CD4-positive, alpha-beta T cell (primary cell): ENCODE measurements around the gene PFDN2. TPM values are rescaled to one million over a fixed set of nuclear protein-coding genes. Genes with fewer than 3 reads are reported as not detected.

ENCODE experiments used
- ATAC-seq: fragments of 200-7000 bp; cut with Tn5 transposase; one replicate; pipeline ENCODE4 v1.10.0; 2022; ENCODE audit warnings: mild to moderate bottlenecking; ENCODE audit not compliant: poor library complexity
- CTCF ChIA-PET: fragments of 350-600 bp; sonication (Branson Sonifier 250); formaldehyde crosslinking; loops from one replicate; lab custom pipeline; 2021; ENCODE audit warnings: antibody characterized with exemption, inconsistent platforms; lab: Charles Lee
- POLR2A ChIA-PET: fragments of 350-600 bp; sonication (Branson Sonifier 250); formaldehyde crosslinking; loops from one replicate; lab custom pipeline; 2021; ENCODE audit warnings: antibody characterized with exemption, inconsistent platforms; lab: Charles Lee
- DNase-seq, 14 experiments: peaks; one replicate each; pipeline ENCODE4 v3.0.0-alpha.2; 2013 to 2020; ENCODE audit warnings: mixed read lengths in 2 of 14
- H3K27ac ChIP-seq, 2 donors: one replicate each; pipeline versions ENCODE4 v1.5.1 to v1.7.0; 2013; ENCODE audit warnings: low read length in 2 of 2, low read depth in 1 of 2, mild to moderate bottlenecking in 1 of 2
- H3K27me3 ChIP-seq, 2 experiments: 1 replicate in 1 of 2; 2 replicates in 1 of 2; pipeline versions ENCODE4 v1.6.1 to v1.7.0; 2013; ENCODE audit warnings: low read length in 2 of 2, control low read depth in 1 of 2, mild to moderate bottlenecking in 1 of 2, moderate library complexity in 1 of 2; ENCODE audit not compliant: insufficient read depth in 2 of 2, control insufficient read depth in 1 of 2
- H3K36me3 ChIP-seq: one replicate; pipeline ENCODE4 v1.6.1; 2013; ENCODE audit warnings: low read length, control low read depth; ENCODE audit not compliant: insufficient read depth
- H3K4me1 ChIP-seq: one replicate; pipeline ENCODE4 v1.6.1; 2013; ENCODE audit warnings: low read length, control low read depth; ENCODE audit not compliant: insufficient read depth
- H3K4me3 ChIP-seq: one replicate; pipeline ENCODE4 v1.5.1; 2013; ENCODE audit warnings: mild to moderate bottlenecking, low read length, moderate library complexity
- H3K9me3 ChIP-seq, 2 experiments: 1 replicate in 1 of 2; 2 replicates in 1 of 2; pipeline versions ENCODE4 v1.6.1 to v1.7.0; 2013; ENCODE audit warnings: low read length in 2 of 2, mild to moderate bottlenecking in 2 of 2, control low read depth in 1 of 2, moderate library complexity in 1 of 2; ENCODE audit not compliant: control insufficient read depth in 1 of 2, insufficient read depth in 1 of 2
- H3K27ac Mint-ChIP-seq: one replicate; pipeline ENCODE4 v1.8.0; 2020; ENCODE audit warnings: mixed read lengths
- H3K27me3 Mint-ChIP-seq: one replicate; pipeline ENCODE4 v1.8.0; 2021; ENCODE audit warnings: mixed read lengths
- H3K36me3 Mint-ChIP-seq: one replicate; pipeline ENCODE4 v1.8.0; 2021; ENCODE audit warnings: low read depth, mixed read lengths
- H3K4me1 Mint-ChIP-seq: one replicate; pipeline ENCODE4 v1.8.0; 2021; ENCODE audit warnings: low read depth, mixed read lengths
- H3K4me3 Mint-ChIP-seq: one replicate; pipeline ENCODE4 v1.8.0; 2020; ENCODE audit warnings: mild to moderate bottlenecking, mixed read lengths
- H3K9me3 Mint-ChIP-seq: one replicate; pipeline ENCODE4 v1.8.0; 2020; ENCODE audit warnings: mixed read lengths
- intact Hi-C, 2 experiments: fragments of 100-400 bp; cut with DNase I in 1 of 2; cut with micrococcal nuclease in 1 of 2; formaldehyde crosslinking; loops; one replicate each; pipeline versions ENCODE4 v1.15.1 to v1.9.0; 2023 to 2025; cut with DNase I, micrococcal nuclease
- total RNA-seq, 174 experiments: library from RNA in 2 of 174; stranded (reverse) in 2 of 174; gene quantifications; one replicate each; pipeline ENCODE4 v1.2.3 and lab custom pipeline; 2021 to 2026
- TF ChIP-seq, protein P1 (sequence below): fragments of 200-600 bp; IDR thresholded peaks from one replicate; pipeline ENCODE4 v1.8.0; 2022; ENCODE audit warnings: antibody characterized with exemption, mild to moderate bottlenecking

The PFDN2 gene
- total RNA-seq, 2 experiments from 2014 or later = 46.2 to 57.7 TPM

DNA sequence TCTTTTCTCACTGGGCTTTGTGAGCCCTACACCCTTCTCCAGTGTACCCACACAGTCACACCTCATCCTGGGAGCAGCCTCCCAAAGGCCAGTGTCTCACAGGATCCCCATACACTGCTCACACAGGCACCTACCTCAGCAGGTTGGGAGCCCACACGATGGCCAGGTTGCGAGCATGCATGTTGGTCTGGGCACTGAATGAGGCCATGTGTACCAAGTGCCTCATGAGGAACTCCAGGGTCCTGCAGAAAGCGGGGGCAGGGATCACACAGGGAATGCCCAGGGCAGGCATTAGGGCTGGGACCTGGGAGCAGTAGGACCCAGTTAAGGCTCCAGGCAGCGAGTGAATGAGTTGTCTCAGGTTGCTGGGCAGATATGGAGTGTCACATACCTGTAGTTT, 63.6 kb downstream of the PFDN2 start:
- no peak overlapping the region for H3K27ac ChIP-seq

DNA sequence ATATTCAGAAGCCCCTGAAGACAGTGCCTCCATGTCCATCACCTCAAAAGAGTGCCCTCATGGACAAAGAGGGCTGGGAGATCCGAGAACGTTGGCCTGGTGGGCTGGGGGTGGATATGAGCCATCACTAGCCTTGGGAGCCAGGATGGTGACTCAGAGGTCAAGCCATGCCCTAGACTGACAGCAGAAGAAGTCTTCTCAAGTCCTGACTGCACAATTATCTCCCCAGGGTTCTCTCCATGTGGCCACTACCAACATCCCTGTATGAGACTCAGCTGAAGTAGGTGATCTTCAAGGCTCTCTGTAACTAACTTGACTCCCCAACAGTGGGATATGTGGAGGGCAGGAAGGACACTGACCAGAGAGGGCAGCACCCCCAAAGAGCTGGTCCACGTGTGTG, 64.9 kb downstream of the PFDN2 start:
- Mint-ChIP-seq H3K9me3 (no peaks in the 10 kb centered on the region), H3K4me1 (peaks cover 19% of the 10 kb centered on the region), H3K36me3 (peaks cover 85% of the 10 kb centered on the region), H3K27ac (peak overlapping the region; percentile 64), H3K27me3 (no peaks in the 10 kb centered on the region), H3K4me3 (no peak overlapping the region)
- POLR2A ChIA-PET = interaction anchor here (0.7 kb wide), 1 partner anchor 14 kb away, joined by 3 read pairs; the partner anchor contains the start of gene TSTD1
- CTCF ChIA-PET = no interaction called here
- TF ChIP-seq, protein P1, sequence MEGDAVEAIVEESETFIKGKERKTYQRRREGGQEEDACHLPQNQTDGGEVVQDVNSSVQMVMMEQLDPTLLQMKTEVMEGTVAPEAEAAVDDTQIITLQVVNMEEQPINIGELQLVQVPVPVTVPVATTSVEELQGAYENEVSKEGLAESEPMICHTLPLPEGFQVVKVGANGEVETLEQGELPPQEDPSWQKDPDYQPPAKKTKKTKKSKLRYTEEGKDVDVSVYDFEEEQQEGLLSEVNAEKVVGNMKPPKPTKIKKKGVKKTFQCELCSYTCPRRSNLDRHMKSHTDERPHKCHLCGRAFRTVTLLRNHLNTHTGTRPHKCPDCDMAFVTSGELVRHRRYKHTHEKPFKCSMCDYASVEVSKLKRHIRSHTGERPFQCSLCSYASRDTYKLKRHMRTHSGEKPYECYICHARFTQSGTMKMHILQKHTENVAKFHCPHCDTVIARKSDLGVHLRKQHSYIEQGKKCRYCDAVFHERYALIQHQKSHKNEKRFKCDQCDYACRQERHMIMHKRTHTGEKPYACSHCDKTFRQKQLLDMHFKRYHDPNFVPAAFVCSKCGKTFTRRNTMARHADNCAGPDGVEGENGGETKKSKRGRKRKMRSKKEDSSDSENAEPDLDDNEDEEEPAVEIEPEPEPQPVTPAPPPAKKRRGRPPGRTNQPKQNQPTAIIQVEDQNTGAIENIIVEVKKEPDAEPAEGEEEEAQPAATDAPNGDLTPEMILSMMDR = no peak
- Histone ChIP-seq H3K9me3 (no peaks in the 10 kb centered on the region), H3K36me3 (peaks cover 96% of the 10 kb centered on the region), H3K27me3 (no peaks in the 10 kb centered on the region), H3K27ac (no peak overlapping the region), H3K4me1 (peaks cover 34% of the 10 kb centered on the region), H3K4me3 (no peak overlapping the region)
- no peak for ATAC-seq
- DNase-seq = no peak
- intact Hi-C loops = no loop called here

More for the DNA sequence above, 63.6 kb downstream of the PFDN2 start:
- peaks cover 22% of the 10 kb centered on the region for H3K4me1 Mint-ChIP-seq
- no peak for ATAC-seq
- CTCF ChIA-PET = interaction anchor here (0.9 to 1.3 kb wide), 2 partner anchors 9 to 17 kb away, joined by 5 to 7 read pairs; partner anchors contain the start of genes ARHGAP30 and USF1
- no peaks in the 10 kb centered on the region for H3K9me3 Mint-ChIP-seq
- DNase-seq = no peak
- H3K27ac Mint-ChIP-seq = no peak overlapping the region
- H3K4me3 ChIP-seq = no peak overlapping the region
- H3K36me3 ChIP-seq = peaks cover 91% of the 10 kb centered on the region
- peaks cover 29% of the 10 kb centered on the region for H3K4me1 ChIP-seq
- TF ChIP-seq, protein P1 = no peak
- H3K27me3 ChIP-seq = no peaks in the 10 kb centered on the region
- peaks cover 77% of the 10 kb centered on the region for H3K36me3 Mint-ChIP-seq
- intact Hi-C loops = no loop called here
- H3K4me3 Mint-ChIP-seq = no peak overlapping the region
- no peaks in the 10 kb centered on the region for H3K27me3 Mint-ChIP-seq
- POLR2A ChIA-PET = interaction anchor here (0.8 to 2.5 kb wide), 4 partner anchors 9 to 16 kb away, joined by 3 to 22 read pairs (median 7); partner anchors contain the start of genes ARHGAP30 and USF1
- no peaks in the 10 kb centered on the region for H3K9me3 ChIP-seq

DNA sequence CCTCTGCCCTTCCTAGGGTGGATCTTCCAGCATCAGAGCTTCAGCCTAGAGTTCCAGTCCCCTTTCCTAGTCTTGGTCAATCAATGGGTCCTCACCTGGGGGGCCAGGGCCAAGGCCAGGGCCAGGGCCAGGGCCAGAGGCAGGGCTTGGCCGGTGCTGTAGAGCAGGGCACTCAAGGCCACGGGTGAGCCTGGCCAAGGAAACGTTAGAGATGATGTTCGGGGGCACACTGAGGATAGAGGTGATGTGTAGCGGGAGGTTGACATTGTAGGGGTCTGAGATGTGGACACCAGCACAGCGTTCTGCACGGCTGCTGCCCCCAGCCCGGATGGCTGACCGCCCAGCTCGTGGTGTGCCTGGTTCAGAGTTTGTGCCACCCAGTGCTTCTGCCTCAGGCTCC, 66.6 kb downstream of the PFDN2 start:
- ATAC-seq (no peak), DNase-seq (peak in 1 of 14 experiments; percentile 8)
- H3K9me3 ChIP-seq = no peaks in the 10 kb centered on the region
- no peaks in the 10 kb centered on the region for H3K9me3 Mint-ChIP-seq
- TF ChIP-seq, protein P1 = no peak
- H3K4me1 Mint-ChIP-seq = peaks cover 13% of the 10 kb centered on the region
- peak overlapping the region in 1 of 2 donors; percentile 26 for H3K27ac ChIP-seq
- peaks cover 84% of the 10 kb centered on the region for H3K36me3 ChIP-seq
- no peaks in the 10 kb centered on the region for H3K27me3 ChIP-seq
- H3K27ac Mint-ChIP-seq = no peak overlapping the region
- POLR2A ChIA-PET = interaction anchor here (1.0 to 8.4 kb wide), 2 partner anchors 10 to 17 kb away, joined by 4 to 295 read pairs; partner anchors contain the start of gene ARHGAP30
- intact Hi-C loops = no loop called here
- no peak overlapping the region for H3K4me3 ChIP-seq
- H3K4me1 ChIP-seq = peaks cover 37% of the 10 kb centered on the region
- no peaks in the 10 kb centered on the region for H3K27me3 Mint-ChIP-seq
- H3K4me3 Mint-ChIP-seq = no peak overlapping the region
- CTCF ChIA-PET = interaction anchor here (1.6 kb wide), 1 partner anchor 10 kb away, joined by 6 read pairs; no protein-coding TSS in a partner anchor
- H3K36me3 Mint-ChIP-seq = peaks cover 84% of the 10 kb centered on the region

Other genes with a start within 250 kb of the PFDN2 start
- not detected for gene ITLN1, start 232.9 kb downstream of the PFDN2 start, total RNA-seq
- gene ITLN2, start 163.2 kb downstream of the PFDN2 start, total RNA-seq = not detected
- gene F11R, start 96.9 kb downstream of the PFDN2 start, total RNA-seq = 10 to 100 TPM; 15.2 to 16.2 TPM
- 10 to 100 TPM; 38.0 to 40.3 TPM for gene TSTD1, start 79.1 kb downstream of the PFDN2 start, total RNA-seq
- gene USF1, start 72.1 kb downstream of the PFDN2 start, total RNA-seq = 10 to 100 TPM; 93.5 to 99.1 TPM
- 10 to 100 TPM; 76.6 to 78.9 TPM for gene ARHGAP30, start 48.1 kb downstream of the PFDN2 start, total RNA-seq
- under 1 TPM; 0.22 TPM for gene NECTIN4, start 28.5 kb downstream of the PFDN2 start, total RNA-seq
- gene KLHDC9, start 19.7 kb downstream of the PFDN2 start, total RNA-seq = under 1 TPM in 1 of 2 experiments, not detected in 1; 0.41 TPM
- gene NIT1, start 68 bp upstream of the PFDN2 start, total RNA-seq = 10 to 100 TPM; 15.9 to 18.0 TPM
- 10 to 100 TPM; 35.5 to 36.6 TPM for gene DEDD, start 14.6 kb upstream of the PFDN2 start, total RNA-seq
- gene UFC1, start 35.9 kb upstream of the PFDN2 start, total RNA-seq = 10 to 100 TPM; 96.6 to 97.8 TPM
- gene USP21, start 41.5 kb upstream of the PFDN2 start, total RNA-seq = 10 to 100 TPM; 44.4 to 45.6 TPM
- 10 to 100 TPM; 28.6 to 31.5 TPM for gene PPOX, start 48.4 kb upstream of the PFDN2 start, total RNA-seq
- gene B4GALT3, start 59.5 kb upstream of the PFDN2 start, total RNA-seq = 10 to 100 TPM; 40.8 to 44.3 TPM
- under 1 TPM; 0.28 to 0.60 TPM for gene ADAMTS4, start 81.0 kb upstream of the PFDN2 start, total RNA-seq
- gene NDUFS2, start 84.3 kb upstream of the PFDN2 start, total RNA-seq = 10 to 100 TPM; 49.9 to 55.7 TPM
- gene FCER1G, start 97.3 kb upstream of the PFDN2 start, total RNA-seq = 1 to 10 TPM; 2.0 TPM
- not detected for gene APOA2, start 105.6 kb upstream of the PFDN2 start, total RNA-seq
- 1 to 10 TPM; 3.2 to 4.1 TPM for gene TOMM40L, start 108.0 kb upstream of the PFDN2 start, total RNA-seq
- not detected for gene NR1I3, start 120.2 kb upstream of the PFDN2 start, total RNA-seq
- not detected for gene PCP4L1, start 140.7 kb upstream of the PFDN2 start, total RNA-seq
- 1 to 10 TPM; 3.1 to 3.2 TPM for gene MPZ, start 191.9 kb upstream of the PFDN2 start, total RNA-seq
- 10 to 100 TPM; 33.0 to 37.2 TPM for gene SDHC, start 196.3 kb upstream of the PFDN2 start, total RNA-seq
- not detected for gene CFAP126, start 249.8 kb upstream of the PFDN2 start, total RNA-seq